ENCODE results near the gene MRPL55.
"Not testable (repeated sequence)": the region's sequence is repeated elsewhere in the genome, so short reads cannot be mapped to it uniquely, and the experiment has no call there.

MRPL55 gene

DNA sequence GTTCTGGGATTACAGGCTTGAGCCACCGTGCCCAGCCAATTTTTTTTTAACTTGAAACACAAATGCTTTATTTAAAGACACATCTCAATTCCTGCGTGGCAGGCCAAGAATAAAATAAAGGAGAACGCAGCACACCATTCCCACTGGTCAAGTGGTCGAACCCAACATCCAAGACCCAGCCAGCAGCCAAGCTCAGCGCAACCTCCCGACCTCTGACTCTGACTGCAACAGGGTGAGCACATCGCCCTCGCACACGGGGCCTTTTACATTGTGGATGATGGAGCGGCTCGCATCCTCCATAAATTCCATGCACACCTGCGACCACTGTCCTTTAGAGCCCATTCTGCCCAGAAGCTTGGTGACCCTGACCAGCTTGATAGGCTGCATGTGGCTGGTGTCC lies 25.5 kb upstream of the MRPL55 start:
- no peak overlapping the region for H3K4me3 ChIP-seq (ENCODE audit: low read depth, low read length)
- DNase-seq (ENCODE audit: low read depth) = no peak

DNA sequence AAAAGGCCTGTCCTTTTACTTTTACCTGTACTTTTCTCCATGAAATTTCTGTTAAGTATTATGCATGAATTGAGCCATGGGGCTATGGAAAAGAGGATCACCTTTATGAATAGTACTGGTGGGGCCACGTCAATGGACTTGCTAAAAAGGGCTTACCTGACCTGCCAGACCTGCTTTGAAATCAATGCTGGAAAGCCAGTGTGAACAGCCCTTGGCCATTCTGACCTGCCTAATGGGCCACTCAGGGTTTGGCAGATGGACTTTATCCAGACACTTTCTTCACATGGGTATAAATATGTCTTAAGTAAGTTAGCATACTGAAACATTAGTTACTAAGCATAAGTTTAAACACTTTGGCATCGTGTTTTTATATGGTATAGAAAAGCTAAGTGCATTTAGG lies 22.7 kb upstream of the MRPL55 start:
- no peak for DNase-seq (ENCODE audit: low read depth)
- H3K4me3 ChIP-seq (ENCODE audit: low read depth, low read length) = no peak overlapping the region

DNA sequence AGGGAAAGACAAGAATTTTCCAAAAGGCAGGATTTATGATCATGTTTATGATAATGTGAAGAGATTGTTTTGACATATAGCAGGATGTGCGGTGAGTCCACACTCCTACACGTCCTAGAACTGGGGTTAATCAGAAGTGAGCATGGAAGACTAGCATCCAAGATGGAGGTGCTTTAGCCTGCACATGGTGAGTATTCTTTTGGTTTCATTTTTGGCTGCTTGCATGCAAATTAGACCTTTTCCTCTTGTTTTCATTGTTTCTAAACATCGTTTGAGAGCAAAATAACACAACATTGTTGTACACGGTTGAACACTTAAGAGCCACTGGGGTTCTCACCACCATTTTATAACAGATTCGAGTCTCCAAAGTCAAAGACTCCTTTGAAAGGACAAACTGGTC lies 16.1 kb upstream of the MRPL55 start:
- H3K4me3 ChIP-seq (ENCODE audit: low read depth, low read length) = no peak overlapping the region
- DNase-seq (ENCODE audit: low read depth) = no peak

DNA sequence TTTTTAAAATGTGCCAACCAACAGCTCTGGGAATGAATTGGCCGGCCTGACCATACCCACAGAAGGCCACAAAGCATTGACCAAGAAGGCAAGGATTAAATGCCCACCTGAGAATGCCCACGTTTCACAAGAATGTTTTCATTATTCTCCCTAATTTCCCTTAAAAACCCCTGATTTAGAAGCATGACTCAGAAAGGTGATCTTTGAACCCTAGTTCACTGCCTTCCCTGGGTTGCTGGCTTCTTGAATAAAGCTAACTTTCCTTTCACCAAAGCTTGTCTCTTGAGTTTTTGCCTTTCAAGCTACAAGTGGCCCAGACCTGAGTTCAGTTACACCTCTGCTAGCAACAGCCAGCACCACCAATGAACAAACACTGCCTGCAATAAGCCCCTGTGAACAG lies 14.4 kb upstream of the MRPL55 start:
- H3K4me3 ChIP-seq (ENCODE audit: low read depth, low read length) = no peak overlapping the region
- DNase-seq (ENCODE audit: low read depth) = no peak

DNA sequence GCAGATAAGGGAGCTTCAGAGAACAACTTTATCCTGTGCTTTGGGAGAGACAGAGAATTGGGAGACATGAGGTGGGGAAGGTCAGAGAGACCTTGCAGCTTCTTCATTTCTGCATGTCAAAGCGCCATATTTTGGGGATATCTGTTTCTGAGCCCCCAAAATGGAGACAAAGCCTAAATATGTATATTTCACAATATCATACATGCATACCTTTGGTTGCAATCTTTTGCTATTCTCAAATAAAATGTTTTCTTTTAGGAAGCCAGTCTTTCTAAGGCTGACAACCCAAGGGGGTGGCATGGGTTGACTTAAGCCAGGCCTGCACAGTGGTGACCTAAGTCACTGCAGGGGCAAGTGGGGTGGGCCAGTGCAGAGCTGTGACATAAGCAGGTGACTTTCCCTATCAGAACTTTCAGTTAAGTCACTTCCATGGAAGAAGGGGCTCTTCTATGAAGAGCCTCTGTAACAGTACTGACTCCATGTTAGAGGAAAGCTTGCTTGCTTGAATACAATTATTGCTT lies 13.9 kb upstream of the MRPL55 start:
- no peak for DNase-seq (ENCODE audit: low read depth)
- H3K4me3 ChIP-seq (ENCODE audit: low read depth, low read length) = no peak overlapping the region

DNA sequence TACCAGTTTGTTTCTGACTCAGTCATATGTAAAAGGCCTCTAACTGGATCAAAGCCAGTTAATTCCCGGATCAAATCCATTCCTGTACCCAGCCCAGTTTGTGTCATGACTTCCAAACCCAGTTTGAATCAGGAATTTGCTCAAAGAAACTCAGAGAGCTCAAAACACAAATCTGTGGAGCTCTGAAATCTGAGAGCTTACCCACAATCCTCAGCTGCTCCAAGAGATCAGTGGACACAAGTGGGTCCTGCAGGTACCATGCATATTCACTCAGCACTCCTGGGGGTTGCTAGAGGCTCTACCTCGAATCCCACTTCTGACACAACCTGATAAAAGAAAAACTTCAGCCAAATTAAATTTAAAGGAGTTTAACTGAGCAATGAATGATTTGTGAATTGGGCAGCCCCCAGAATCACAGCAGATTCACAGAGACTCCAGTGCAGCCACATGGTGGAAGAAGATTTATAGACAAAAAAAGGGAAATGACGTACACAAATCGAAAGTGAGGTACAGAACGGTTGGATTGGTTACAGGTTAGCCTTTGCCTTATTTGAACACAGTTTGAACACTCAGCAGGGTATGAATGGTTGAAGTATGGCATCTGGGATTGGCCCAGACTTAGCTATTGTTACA lies 11.9 kb upstream of the MRPL55 start:
- no peak overlapping the region for H3K4me3 ChIP-seq (ENCODE audit: low read depth, low read length)
- DNase-seq (ENCODE audit: low read depth) = no peak

DNA sequence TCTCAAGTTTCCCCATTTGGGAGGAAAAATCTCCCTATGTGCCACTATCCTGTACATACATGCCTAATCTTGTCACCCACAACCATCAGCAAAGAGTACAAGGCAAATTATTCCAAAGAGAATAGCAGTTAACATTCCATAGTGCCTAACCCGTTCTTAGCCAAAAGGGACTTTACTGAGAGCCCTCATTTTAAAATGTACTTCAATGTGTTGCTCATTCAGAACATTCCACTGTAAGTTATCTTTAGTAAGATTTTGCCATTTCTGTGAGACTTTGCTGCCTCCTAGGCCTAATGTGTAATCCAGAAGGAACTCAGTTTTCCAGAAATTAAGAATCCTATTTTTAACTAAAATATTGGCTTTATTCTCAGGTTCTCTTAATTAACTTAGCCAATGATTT lies 11.3 kb upstream of the MRPL55 start:
- H3K4me3 ChIP-seq (ENCODE audit: low read depth, low read length) = no peak overlapping the region

DNA sequence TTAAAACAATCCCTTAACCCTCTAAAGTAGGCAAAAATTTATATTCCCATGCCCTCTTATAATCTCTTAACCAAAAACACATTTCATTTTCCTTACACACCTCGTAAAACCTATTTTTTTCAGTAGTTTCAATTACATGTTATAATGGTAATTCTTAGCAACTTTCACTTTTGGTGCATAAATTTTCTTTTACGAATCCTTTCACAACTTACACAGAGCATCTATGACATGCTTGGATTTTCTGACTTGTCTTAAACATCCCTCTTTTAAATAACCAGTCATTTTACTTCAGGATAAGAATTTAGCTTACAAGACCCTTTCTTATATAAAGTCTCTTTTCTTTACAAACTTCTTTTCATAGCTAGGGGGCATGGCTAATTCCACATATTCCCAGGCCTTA lies 8.9 kb upstream of the MRPL55 start:
- no peak overlapping the region for H3K4me3 ChIP-seq (ENCODE audit: low read depth, low read length)
- DNase-seq (ENCODE audit: low read depth) = no peak

More for the DNA sequence above, 11.3 kb upstream of the MRPL55 start:
- DNase-seq (ENCODE audit: low read depth) = no peak

DNA sequence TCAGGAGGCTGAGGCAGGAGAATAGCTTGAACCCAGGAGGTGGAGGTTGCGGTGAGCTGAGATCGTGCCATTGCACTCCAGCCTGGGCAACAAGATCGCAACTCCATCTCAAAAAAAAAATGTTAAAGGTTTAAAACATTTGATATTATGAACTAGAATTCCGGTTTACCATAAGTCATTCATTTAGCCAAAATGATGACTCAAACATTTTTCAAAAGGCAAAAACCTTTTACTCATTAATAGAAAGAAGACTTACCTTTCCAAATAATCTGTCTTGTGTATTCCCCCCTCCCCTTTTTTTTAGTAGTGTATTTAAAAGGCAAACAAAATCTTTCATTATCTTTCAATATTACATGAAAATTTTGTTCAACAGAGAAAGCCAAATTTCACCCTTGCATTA lies 8.2 kb upstream of the MRPL55 start:
- no peak for DNase-seq (ENCODE audit: low read depth)
- H3K4me3 ChIP-seq (ENCODE audit: low read depth, low read length) = no peak overlapping the region

DNA sequence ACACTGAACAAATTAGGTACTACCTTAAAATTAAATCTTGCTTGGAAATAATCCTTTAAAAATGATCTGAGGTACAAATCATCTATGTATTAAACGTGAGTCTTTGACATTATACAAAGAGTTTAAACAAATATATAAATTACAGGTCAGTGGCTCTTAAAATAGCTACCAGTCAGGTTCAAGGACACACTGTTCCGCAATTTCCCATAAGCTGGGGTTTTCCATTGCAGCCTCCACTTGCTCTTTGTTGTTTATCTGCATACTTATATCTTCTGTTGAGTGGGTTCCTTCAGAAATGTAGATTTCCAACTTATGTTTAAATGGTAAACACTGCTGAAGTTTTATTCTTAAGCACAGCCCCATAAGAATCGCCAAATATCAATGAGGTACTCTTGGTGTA lies 5.7 kb upstream of the MRPL55 start:
- DNase-seq (ENCODE audit: low read depth) = no peak
- no peak overlapping the region for H3K4me3 ChIP-seq (ENCODE audit: low read depth, low read length)

DNA sequence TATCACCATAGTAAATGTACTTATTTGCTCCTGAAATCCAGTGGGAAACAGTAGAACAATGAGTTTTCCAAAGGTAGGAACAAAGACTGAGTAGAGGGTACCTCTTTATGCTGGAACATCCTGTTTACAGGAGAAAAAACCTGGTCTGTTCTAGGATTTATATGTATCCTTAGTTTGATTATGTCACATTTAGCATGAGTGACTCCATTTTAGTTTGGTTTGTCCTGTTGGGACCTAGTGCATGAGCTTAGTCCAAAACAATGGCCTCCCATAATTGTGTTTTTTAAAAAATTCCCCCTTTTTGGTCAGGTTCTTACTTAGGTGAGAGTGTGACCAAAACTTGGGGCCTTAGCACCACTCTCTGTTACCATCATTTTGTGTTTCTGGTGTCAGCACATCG lies 3.5 kb upstream of the MRPL55 start:
- DNase-seq (ENCODE audit: low read depth) = no peak
- H3K4me3 ChIP-seq (ENCODE audit: low read depth, low read length) = no peak overlapping the region

DNA sequence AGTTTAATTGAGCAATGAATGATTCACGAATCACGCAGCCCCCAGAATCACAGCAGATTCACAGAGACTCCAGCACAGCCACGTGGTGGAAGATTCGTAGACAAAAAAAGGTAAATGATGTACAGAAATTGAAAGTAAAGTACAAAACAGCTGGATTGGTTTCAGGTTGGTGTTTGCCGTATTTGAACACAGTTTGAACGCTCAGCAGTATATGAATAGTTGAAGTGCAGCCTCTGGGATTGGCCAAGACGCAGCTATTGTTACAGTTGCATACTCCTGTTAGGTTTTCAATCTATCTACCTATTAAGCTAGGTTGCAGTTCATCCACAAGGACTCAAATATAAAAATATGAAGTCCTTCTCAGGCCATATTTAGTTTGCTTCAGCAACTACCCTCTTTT lies 3.1 kb upstream of the MRPL55 start:
- H3K4me3 ChIP-seq (ENCODE audit: low read depth, low read length) = no peak overlapping the region
- no peak for DNase-seq (ENCODE audit: low read depth)

DNA sequence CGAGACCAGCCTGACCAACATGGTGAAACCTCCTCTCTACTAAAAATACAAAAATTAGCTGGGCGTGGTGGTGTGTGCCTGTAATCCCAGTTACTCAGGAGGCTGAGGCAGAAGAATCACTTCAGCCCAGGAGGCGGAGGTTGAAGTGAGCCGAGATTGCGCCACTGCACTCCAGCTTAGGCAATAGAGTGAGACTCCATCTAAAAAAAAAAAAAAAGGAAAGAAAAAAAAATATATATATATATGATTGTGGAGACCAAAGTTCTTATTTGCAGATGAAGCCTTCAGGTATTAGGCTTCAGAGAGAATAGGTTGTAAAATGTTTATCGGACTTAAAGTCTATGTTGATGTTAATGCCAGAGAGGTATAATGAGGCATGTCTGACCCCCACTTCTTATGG lies 2.2 kb upstream of the MRPL55 start:
- DNase-seq (ENCODE audit: low read depth); H3K4me3 ChIP-seq (ENCODE audit: low read depth, low read length): not testable (repeated sequence)

DNA sequence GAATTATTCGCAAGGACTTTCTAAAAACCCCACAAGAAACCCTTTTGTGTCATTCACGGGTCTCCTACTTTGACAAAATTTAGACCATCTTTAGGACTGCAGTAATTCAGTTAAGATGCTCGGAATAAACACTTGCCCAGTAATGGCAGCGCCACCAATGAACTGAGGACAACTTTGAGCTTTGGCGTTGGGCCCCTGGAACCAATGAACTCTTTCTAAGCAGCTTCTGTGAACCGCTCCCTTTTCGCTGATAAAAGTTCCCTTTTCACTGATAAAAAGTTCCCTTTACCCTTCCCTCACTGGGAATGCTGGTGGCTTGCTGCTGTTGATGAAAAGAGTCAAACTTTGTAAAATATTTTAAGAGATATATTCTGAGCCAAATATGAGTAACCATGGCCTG lies 1.5 kb upstream of the MRPL55 start:
- H3K4me3 ChIP-seq (ENCODE audit: low read depth, low read length) = no peak overlapping the region
- DNase-seq (ENCODE audit: low read depth) = no peak

DNA sequence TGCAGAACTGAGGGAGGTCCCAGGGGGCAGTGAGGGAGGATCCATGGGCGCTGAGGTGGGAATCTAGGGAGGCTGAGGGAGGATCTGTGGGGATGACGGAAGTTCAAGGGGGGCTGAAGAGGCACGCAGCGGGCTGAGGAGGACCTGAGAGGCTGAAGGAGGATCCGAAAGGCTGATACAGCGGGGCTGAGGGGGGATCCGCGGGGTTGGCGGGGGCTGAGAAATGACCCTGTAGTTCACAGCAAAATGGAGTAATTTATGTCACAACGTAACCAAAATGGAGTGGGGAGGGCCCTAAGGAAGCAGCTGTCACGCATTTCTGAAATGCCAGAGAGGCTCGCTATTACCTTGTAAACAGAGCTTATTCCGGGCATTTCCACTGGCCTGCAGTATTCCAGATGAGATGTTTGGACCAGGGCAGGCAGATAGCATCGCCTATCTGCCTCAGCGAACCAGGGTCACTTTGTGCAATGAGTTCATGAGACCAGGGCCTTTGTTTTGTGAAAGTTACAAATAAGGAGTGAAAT lies 926 bp upstream of the MRPL55 start:
- DNase-seq (ENCODE audit: low read depth) = no peak

DNA sequence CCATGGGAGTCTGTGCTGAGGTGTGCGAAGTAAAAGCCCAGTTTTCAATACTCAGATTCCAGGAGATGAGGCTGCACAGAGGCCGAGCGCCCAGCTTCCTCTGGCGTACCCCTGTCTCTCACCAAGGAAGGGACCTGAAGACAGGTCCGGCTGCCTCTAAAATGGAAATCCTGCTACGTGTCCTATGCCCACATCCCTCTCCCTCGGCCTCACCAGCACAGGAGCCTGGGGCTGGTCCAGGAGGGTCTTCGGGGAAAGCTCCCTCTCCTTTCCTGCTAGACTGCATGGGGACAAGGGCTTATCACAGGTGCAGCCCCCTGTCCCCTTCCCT lies 392 bp downstream of the MRPL55 start:
- peak overlapping the region; percentile 97 for H3K4me3 ChIP-seq (ENCODE audit: low read depth, low read length)
- DNase-seq (ENCODE audit: low read depth) = no peak

More for the DNA sequence above, 926 bp upstream of the MRPL55 start:
- peak overlapping the region; percentile 97 for H3K4me3 ChIP-seq (ENCODE audit: low read depth, low read length)

DNA sequence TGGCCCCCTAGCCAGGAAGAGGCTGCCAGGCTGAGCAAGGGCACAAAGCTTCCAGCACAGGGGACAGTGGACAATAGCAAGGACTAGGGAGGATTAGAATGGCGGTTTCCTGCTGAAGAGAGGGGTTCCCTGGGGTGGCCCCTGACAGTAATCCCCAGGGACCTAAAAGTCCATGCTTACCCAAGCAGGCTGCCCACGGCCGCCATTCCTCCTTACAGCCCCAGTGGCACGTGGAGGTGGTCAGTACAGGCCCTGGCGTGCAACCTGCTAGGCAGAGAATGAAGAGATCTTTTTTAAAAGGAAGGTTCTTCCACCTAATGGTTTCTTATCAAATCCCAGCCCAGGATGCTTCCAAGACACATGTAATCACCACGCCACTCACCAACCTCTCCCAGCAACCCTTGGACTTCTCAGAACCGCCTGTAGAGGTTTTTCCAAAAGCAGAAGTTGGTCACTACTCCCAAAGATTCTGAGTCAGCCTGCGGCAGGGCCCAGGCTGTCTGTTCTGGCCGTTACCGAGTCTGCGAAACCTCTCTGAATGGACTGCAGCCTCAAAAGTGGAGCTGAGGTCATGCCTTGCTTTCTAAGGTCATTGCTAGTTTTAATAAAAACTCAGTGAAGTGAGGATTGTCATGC lies 926 bp downstream of the MRPL55 start:
- DNase-seq (ENCODE audit: low read depth) = no peak
- H3K4me3 ChIP-seq (ENCODE audit: low read depth, low read length) = peak overlapping the region; percentile 97

DNA sequence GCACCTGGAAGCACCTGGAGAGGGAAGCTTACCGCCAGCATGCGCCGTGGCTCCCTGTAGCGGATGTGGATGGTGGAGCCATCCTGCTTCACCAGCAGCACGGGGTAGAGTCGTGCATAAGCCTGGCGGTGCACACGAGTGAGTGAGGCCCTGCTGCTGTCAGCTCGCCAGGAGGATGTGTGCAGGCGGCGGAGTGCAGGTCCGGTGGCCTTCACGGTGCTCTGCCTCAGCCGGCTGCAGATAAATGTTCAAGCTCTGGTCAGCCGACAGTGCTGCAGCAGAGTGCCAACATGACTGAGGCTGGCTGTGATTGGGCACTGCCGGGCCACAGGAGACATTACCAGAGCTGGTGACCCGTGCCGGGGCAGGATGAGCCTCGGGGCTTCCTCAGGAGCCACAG lies 1.5 kb downstream of the MRPL55 start:
- no peak for DNase-seq (ENCODE audit: low read depth)
- H3K4me3 ChIP-seq (ENCODE audit: low read depth, low read length) = no peak overlapping the region

DNA sequence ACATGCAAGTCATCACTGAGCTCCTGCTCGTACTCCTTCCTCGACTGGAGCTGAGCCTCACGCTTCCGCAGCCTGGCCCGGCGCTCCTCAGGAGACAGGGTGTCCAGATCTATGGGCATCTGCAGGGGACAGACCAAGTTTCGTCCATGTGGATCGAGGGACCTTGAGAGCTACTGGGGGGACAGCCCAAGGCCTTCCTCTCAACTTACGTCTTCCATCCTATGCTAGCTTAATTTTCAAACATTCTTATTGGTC lies 2.4 kb downstream of the MRPL55 start:
- no peak for DNase-seq (ENCODE audit: low read depth)
- no peak overlapping the region for H3K4me3 ChIP-seq (ENCODE audit: low read depth, low read length)

DNA sequence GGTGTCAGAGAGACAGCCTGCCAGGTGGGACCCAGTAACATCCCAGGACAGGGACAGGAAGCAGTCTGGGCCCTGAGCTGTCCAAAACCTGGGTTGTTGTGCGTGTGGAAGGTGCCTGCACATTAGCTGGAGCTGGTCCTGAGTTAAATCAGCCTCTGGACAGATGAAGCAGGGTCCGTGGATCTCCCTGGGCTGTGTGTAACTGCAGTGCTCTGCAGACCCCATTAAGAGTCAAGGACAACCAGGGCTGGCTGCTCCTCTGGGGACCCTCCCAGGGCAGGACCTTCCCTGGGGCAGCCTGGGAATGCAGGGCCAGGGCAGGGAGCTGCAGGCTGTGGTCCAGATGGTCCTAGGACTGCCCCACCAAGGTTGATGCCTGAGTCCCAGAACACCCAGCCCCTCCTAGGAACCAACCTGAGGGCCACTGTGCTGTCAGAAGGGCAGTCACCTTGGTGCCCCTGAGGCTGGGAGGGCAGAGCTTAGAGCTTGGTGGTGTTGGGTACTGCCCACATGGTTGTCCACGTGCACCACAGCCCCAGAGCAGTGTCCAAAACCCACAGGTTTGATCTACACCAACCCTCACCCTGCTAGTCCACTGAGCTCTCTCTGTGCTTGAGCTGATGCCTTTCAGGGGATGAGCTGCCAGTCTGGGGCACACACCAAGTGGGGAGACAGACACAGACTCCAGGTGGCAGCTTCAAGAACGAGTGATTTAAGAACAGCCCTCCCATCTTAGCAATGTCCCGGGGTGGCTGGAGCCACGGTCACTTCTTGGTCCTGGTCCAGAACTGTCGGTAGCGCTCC lies 2.9 kb downstream of the MRPL55 start:
- no peak for DNase-seq (ENCODE audit: low read depth)
- H3K4me3 ChIP-seq (ENCODE audit: low read depth, low read length) = no peak overlapping the region

All from skeletal muscle cell (primary cell).